ENCODE measurements around the gene LRRC46.

Gene LRRC46

GRCh38 chr17:47831003-47831933 is at the start of gene LRRC46, which contains the start of gene MRPL10:
TSS of gene LRRC46 (plus strand) at chr17:47831670. CDS start at chr17:47831990, 320 bp downstream.
TSS of gene MRPL10 (minus strand) at chr17:47831541. CDS start at chr17:47831511, 30 bp downstream.
- FAIRE-seq, result no peak

GRCh38 chr17:47785538-47786123 is 45.8 kb upstream of the LRRC46 start:
- FAIRE-seq, result no peak

GRCh38 chr17:47789611-47790561 is 41.6 kb upstream of the LRRC46 start:
- FAIRE-seq, result no peak

GRCh38 chr17:47791025-47791424 is 40.4 kb upstream of the LRRC46 start:
- no peak for FAIRE-seq

GRCh38 chr17:47792457-47792856 is 39.0 kb upstream of the LRRC46 start:
- no peak for FAIRE-seq

GRCh38 chr17:47792979-47793378 is 38.5 kb upstream of the LRRC46 start:
- no peak for FAIRE-seq

GRCh38 chr17:47797797-47798196 is 33.7 kb upstream of the LRRC46 start:
- no peak for FAIRE-seq

GRCh38 chr17:47800686-47801085 is 30.8 kb upstream of the LRRC46 start:
- FAIRE-seq, result no peak

- FAIRE-seq, result no peak
Observed at GRCh38 chr17:47801176-47801765, 30.2 kb upstream of the LRRC46 start.

- no peak for FAIRE-seq
Observed at GRCh38 chr17:47801906-47802305, 29.6 kb upstream of the LRRC46 start.

- FAIRE-seq, result no peak
Observed at GRCh38 chr17:47802341-47803022, 29.0 kb upstream of the LRRC46 start.

GRCh38 chr17:47803201-47803600 is 28.3 kb upstream of the LRRC46 start:
- FAIRE-seq, result no peak

GRCh38 chr17:47803751-47804150 is 27.7 kb upstream of the LRRC46 start:
- FAIRE-seq, result no peak

GRCh38 chr17:47804461-47804860 is 27.0 kb upstream of the LRRC46 start:
- FAIRE-seq, result no peak

- no peak for FAIRE-seq
Observed at GRCh38 chr17:47806026-47806912, 25.2 kb upstream of the LRRC46 start.

- FAIRE-seq, result no peak
Observed at GRCh38 chr17:47806913-47807255, 24.6 kb upstream of the LRRC46 start.

- no peak for FAIRE-seq
Observed at GRCh38 chr17:47807421-47807820, 24.0 kb upstream of the LRRC46 start.

- FAIRE-seq, result no peak
Observed at GRCh38 chr17:47808036-47808829, 23.2 kb upstream of the LRRC46 start.

GRCh38 chr17:47808830-47809480 is 22.5 kb upstream of the LRRC46 start:
- no peak for FAIRE-seq

Measured in endometrium (tissue), 2 donors.